GM18499 (cell line): ENCODE results near the gene MYO18B.

Source experiments
- ATAC-seq: cut with Tn5 transposase; IDR thresholded peaks from one replicate; pipeline ENCODE4 v1.9.1; 2021; ENCODE audit warnings: moderate number of reproducible peaks; ENCODE audit not compliant: insufficient read depth, unreplicated experiment

MYO18B gene

GRCh38 chr22:26066534-26066933 lies 324.5 kb downstream of the MYO18B start:
- ATAC-seq, result no peak

GRCh38 chr22:26068571-26068970 lies 326.6 kb downstream of the MYO18B start:
- no peak for ATAC-seq

GRCh38 chr22:26072621-26073020 lies 330.6 kb downstream of the MYO18B start:
- no peak for ATAC-seq

GRCh38 chr22:26075251-26075650 lies 333.3 kb downstream of the MYO18B start:
- no peak for ATAC-seq

GRCh38 chr22:26079009-26079408 lies 337.0 kb downstream of the MYO18B start:
- ATAC-seq, result no peak
